ENCODE measurements around the gene EDN3.
"Not testable (repeated sequence)": the region's sequence is repeated elsewhere in the genome, so short reads cannot be mapped to it uniquely, and the experiment has no call there.

The EDN3 gene

DNA sequence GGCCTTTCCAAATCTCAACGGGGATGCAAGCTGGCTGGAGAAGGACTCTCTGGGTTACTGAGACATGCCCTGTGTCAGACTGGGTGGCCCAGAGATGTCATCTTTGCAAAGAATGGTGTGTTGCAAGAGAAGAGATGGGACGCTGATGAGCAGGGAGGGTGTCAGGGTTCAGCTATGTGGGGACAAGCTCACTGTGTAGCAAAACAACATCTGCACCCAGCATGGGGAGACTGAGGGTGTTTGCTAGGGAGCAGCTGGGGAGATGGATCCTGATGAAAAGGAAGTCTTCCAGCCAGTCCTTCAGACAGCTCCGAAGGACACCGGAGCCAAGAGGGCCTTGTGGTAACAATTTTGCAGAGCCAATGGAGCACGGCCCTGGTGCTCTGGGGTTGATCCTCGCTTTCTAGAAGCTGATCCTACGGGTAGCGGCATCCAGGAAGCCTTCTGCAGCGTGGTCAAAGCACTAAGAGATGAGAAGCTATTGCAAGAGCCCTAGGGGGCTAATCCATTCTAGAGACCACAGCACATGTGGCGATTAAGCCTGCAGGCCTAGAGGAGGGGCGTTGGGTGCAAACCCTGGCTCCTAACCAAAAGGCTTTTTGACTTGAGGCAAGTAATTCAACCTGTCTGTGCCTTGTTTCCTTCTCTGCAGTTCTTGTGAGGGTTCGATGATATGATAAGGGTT, 39.9 kb downstream of the EDN3 start:
- H3K27ac ChIP-seq = no peak overlapping the region
- TF ChIP-seq, protein P1, sequence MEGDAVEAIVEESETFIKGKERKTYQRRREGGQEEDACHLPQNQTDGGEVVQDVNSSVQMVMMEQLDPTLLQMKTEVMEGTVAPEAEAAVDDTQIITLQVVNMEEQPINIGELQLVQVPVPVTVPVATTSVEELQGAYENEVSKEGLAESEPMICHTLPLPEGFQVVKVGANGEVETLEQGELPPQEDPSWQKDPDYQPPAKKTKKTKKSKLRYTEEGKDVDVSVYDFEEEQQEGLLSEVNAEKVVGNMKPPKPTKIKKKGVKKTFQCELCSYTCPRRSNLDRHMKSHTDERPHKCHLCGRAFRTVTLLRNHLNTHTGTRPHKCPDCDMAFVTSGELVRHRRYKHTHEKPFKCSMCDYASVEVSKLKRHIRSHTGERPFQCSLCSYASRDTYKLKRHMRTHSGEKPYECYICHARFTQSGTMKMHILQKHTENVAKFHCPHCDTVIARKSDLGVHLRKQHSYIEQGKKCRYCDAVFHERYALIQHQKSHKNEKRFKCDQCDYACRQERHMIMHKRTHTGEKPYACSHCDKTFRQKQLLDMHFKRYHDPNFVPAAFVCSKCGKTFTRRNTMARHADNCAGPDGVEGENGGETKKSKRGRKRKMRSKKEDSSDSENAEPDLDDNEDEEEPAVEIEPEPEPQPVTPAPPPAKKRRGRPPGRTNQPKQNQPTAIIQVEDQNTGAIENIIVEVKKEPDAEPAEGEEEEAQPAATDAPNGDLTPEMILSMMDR (conservative IDR thresholded peaks at IDR 0.05) = no peak

DNA sequence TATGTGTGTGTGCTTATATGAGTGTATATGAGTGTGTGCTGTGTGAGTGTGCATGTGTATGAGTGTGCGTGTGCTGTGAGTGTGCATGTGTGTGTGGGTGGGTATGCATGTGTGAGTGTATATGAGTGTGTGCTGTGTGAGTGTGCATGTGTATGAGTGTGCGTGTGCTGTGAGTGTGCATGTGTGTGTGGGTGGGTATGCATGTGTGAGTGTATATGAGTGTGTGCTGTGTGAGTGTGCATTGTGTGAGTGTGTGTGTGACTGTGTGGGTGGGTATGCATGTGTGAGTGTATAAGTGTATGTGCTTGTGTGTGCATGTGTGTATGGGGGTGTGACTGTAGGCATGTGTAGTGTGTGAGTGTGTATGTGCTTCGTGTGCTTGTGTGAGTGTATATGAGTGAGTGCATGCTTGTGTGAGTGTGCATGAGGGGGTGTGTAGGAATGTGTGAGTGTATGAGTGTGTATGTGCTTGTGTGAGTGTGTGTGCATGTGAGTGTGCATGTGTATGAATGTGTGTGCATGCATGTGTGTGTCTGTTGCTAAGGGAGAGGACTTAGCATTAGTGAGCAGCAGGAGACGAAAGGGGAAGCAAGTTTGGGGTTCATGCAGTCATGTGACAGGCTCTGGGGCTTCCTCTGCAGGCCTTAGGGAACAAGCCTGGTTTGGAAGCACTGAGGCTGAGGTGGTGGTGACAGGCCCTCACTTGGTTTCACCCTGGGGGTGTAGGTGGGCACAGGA, 41.0 kb downstream of the EDN3 start:
- H3K27ac ChIP-seq = not testable (repeated sequence)

DNA sequence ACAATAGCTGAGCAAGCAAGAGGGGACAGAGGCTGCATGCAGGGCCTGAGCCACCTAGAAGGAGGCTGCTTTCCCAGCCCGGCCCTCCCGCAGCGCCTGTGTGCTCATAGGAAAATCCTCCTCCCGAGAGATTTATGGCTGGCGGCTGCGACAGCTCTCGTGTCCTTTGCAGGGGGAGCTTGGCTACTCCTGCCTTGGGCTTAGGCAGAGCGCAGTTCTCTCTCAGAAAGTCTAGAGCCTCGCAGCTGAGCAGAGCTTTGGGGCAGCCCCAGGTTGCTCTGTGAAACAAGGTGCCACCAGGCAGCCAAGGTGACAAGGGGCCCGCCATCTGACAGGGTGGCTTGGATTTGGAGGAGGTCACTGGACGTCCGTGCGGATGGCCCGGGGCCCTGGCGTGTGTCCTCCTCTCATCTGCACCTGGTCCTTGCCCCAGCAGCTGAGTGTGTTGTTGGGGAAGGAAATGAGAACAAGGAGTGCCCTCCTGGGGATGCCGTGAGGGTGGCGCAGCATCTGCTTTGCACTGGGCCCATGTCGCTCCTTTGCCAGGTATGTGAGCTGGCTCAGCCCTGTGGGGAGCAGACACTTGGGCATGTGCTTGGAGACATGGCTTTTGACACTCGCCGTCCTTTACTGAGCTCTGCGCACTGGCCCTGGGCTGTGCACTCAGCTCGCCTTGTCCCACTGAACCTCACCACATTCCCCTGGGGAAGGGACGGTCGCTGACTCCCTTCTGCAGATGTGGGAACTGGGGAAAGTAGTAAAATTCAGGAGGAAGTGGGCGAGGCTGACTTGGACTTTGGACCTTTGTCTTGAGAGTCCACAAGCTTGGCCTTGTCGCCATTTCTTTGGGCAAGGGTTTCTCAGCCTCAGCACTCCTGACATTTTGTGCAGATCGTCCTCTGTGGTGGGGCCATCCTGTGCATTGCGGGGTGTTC, 41.9 kb downstream of the EDN3 start:
- TF ChIP-seq, protein P1 (conservative IDR thresholded peaks at IDR 0.05) = no peak
- no peak overlapping the region for H3K27ac ChIP-seq

DNA sequence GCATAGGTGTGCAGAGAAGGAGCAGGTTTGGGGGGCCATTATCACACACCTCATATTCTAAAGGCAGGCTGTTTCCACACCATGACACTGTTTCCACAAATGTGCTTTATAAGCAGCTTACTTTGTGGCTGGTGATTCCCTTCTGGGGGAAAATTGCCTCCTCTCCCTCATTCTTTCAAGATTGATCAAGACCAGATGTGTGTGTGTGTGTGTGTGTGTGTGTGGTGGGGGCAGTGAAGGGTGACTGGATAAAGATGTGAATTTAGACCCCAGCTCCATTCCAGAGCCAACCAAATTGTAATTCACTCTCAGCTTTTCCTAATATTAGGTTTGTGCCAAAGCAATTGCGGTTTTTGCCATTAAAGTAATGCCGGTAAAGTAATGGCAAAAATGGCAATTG, 45.6 kb downstream of the EDN3 start:
- no peak overlapping the region for H3K27ac ChIP-seq
- TF ChIP-seq, protein P1 (conservative IDR thresholded peaks at IDR 0.05) = no peak

DNA sequence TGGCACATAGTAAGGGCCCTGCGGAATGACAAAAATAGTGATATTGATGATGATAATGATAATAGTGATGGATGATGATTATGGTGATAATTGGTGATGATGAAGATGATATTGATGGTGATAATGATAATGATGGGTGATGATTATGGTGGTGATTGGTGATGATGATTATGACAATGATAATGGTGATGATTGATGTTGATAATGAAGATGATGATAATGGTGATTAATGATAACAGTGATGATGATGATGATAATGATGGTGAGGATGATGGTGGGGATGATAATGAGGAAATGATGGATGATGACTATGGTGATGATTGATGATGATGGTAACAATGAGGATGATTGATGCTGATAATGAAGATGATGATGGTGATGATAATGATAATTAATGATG, 48.9 kb downstream of the EDN3 start:
- TF ChIP-seq, protein P1 (conservative IDR thresholded peaks at IDR 0.05) = no peak
- no peak overlapping the region for H3K27ac ChIP-seq

DNA sequence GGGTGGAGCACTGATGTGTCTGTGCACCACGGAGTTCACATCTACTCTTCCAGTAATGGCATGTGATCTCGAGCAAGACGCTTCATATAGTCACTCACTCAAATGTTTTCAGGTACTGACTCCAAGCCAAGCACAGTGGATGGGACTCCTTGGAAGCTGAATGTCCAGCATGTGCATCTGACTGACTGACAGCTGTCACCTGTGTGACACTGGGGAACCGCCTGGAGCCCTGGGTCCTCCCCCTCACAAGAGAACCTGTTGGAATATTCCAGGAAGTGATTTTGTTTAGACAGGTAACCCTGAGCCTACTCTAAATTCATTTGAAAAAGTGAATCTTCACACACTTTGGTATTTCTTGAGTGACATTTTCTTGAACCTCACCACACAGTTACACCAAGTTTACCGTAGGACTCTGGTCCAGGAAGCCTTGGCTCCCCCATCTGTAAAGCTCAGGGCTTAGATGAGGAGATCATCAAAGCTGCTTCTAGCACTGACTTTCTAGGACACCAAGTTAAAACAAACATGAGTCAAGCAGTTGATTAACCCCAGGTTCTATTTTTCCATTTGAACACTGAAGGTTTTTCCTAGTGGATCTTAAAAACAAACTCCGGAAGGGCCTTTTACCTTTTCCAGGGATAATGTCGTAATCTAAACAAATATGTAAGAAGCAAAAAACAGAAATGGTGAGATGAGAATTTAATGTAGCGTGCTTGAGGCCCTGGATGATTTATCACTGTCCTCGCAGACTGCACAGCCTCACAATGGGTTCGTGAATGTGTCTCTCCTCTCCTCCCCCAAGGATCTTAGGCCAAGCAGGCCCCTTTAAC, 50.1 kb downstream of the EDN3 start:
- no peak overlapping the region for H3K27ac ChIP-seq
- TF ChIP-seq, protein P1 (conservative IDR thresholded peaks at IDR 0.05) = no peak
